ENCODE results near the gene GNG14.
"Not testable (repeated sequence)": the region's sequence is repeated elsewhere in the genome, so short reads cannot be mapped to it uniquely, and the experiment has no call there.

GNG14 gene

DNA sequence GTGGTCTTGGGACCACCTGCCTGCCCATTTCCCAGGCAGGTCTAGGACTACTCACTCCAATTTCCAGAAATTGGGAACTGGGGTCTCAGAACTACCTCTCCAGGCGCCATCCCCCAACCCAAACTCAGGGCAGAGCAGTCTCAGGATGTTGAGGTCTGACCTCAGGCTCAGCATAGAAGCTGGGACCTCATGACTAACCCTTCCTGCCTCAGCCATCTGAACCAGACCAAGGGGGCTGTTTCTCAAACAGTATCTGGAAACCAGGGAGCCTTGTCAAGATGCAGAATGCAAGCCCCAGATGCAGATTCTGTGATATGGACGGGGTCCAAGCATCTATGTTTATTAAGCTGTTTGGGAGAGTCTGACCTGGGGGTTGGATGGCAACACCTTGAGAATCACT is 7.3 kb downstream of the GNG14 start:
- FAIRE-seq (no peak), DNase-seq (ENCODE audit: insufficient read length, low spot score) (no peak)

DNA sequence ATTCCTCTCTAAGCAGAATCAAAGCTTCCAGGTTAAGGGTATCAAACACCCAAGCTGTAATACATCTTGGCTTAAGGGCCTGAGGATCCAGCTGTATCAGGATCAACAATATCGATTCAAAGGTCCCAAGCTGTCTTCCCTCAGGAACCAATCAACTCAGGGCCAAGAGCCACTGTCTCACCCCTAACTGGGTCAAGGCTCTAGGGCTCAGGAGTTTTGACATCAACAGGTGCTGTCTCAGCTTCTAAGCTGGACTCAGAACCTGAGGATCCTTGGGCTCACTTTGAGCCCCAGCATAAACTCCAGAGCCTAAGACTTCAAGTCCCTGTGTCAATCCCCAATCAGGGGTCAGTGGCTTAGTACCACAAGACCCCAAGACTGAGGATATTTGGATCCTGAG is 7.7 kb downstream of the GNG14 start:
- DNase-seq (ENCODE audit: insufficient read length, low spot score), result no peak
- no peak for FAIRE-seq

DNA sequence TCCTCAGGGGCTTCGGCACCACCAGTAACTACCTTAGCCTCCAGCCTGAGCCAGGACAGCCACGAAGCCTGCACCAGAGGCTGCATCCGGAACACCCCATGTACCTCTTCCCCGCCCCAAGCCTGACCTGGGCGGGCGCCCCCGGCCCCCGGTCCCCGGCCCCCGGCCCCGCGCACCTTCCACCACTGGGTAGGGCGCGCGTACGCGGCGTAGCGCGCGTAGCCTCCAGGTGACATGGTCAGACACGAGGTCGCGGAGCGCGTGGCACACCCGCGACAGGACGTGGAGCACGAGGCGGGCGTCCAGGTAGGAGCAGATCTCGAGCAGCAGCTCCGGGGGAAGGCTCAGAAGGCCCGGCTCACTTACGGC is 8.2 kb downstream of the GNG14 start:
- DNase-seq (ENCODE audit: insufficient read length, low spot score), result peak; percentile 28
- FAIRE-seq, result no peak

DNA sequence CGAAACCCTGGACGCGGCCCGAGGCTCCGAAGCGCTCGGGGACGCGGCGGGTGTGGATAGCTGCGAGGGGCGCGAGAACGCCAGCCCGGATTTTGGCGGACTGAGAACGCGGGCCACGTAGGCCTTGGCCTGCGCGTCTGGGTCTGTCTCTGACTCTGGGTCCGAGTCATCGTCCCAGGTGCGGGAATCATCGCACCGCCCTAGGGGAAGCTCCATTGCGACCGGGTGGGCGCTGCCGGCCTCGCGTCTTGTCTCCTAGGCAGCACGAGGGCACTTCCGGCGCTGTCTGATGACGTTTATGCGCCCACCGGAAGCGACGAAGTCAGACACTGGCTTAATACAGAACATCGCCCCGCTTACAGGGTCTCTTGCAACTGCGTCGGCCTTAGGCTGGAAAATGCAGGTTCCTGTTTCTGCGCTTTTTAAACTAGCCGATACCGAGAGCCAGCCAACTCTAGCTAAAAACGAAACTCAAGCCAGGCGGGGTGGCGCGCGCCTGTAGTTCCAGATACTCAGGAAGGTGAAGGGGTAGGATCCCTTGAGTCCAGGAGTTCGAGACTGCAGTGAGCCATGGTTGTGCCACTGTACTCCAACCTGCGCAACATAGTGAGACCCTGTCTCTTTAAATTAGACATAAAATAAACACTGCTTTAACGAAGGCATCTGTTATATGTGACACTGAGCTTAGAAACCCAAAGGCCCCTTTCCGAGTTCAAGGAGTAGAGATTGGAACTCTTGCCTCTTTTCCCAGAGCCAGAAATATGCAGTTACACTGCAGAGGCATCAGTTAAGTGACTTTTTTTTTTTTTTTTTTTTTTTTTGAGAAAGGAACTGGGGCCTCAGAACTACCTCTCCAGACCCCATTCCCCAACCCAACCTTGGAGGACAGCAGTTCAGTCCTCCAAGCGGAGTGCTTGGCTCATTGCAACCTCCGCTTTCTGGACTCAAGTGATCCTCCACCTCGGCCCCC is 8.9 kb downstream of the GNG14 start, which contains the start of gene FBXW9:
Gene FBXW9 (minus strand): TSS at position 266 of the 970 bp plus-strand sequence. CDS start 50 bp downstream, at position 216.
- peak; percentile 94 for FAIRE-seq
- peak; percentile 100 for DNase-seq (ENCODE audit: insufficient read length, low spot score)

DNA sequence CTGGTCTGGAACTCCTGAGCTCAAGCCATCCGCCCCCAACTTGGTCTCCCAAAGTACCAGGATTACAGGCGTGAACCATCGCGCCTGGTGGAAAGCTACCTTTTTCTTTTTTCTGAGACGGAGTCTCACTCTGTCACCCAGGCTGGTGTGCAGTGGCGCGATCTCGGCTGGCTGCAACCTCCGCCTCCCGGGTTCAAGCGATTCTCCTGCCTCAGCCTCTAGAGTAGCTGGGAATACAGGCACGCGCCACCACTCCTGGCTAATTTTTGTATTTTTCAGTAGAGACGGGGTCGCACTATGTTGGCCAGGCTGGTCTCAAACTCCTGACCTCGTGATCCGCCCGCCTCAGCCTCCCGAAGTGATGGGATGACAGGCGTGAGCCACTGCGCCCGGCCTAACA is 9.6 kb downstream of the GNG14 start:
- DNase-seq (ENCODE audit: insufficient read length, low spot score); FAIRE-seq: not testable (repeated sequence)

DNA sequence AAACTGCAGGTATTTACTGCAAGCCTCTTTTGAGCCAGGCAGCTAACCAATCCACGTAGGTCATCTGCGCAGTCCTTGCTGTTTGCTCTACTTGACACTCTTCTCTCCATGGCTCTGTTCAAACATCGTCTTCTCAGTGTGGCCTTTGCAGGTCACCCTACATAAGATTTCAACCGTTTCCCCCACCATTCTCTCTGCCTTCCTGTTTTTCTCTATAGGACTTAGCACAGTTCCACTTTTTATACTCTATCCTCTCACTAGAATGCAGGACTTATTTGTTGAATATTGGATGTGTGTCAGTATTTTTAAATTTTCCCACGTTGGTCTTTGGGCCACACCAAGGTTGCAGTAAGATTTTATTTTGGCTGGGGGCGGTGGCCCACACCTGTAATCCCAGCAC is 10.3 kb downstream of the GNG14 start:
- no peak for DNase-seq (ENCODE audit: insufficient read length, low spot score)

DNA sequence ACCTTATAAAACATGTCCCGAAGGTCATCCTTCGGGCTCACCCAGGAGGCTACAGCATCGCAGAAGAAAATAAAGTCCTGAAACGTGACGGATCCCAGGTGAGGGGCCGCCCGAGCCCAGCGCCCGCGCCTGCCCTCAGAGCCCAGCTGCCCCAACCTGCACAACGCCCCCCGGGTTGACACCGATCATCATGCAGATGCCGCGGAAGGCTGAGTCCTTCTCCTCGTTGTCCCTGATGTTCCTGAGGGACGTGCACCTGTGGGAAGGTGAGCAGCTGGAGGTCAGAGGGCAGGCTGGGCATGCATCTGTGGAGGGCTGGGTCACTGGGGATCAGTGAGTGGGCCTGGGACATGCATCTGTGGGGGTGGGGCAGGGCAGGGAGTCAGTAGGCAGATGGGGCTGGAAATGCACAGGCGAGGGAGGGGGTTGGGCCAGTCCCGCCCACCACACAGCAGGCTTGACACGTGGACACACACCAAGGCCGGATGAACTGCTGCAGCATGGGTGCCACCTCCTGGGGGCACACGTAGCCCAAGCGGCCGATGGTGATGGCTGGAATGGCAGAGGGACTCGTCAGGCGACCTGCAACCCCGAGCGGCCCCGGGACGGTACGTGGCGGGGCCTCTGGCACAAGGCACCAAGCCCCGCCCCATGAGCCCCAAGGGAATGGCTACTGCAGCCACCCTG is 13.9 kb downstream of the GNG14 start:
- DNase-seq (ENCODE audit: insufficient read length, low spot score) (no peak), FAIRE-seq (no peak)

More for the DNA sequence above, 10.3 kb downstream of the GNG14 start:
- no peak for FAIRE-seq

DNA sequence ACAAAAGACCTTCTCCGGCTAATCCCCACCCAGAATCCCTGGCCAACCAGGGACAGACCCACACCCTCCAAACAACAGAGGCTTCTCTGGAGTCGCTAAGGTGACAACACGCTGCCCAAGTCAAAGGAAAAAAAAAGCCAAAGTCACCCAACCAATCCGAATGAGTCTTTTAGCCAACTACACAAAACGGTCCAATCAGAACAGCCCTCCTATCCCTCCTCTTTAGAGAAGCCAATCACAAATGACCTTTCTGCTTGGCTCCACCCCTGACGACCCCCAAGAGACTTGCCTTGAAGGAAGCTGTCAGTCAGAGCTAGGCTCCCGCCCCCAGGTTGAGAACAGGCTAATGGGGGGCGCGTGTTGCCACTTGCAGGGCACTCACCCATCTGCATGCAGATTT is 15.2 kb downstream of the GNG14 start:
- DNase-seq (ENCODE audit: insufficient read length, low spot score), result no peak
- FAIRE-seq, result no peak

DNA sequence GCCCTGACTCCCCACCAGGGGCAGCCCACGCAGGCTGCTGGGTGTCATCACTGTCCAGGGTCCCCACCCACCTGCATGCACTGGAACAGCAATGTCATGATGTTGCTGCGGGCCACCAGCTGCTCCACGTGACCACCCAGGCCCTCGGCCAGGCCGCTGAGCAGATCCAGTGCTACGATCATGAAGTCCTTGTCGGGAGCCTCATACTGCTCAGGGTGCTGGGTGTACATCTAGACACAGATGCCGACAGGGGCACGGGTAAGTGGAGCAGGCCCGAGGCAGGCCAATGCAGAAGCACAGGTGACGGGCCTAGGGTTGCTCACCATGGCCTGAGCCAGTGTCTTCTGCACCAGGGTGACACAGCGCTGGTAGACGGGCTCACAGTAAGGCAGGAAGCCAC is 17.4 kb downstream of the GNG14 start:
- FAIRE-seq (no peak), DNase-seq (ENCODE audit: insufficient read length, low spot score) (no peak)

DNA sequence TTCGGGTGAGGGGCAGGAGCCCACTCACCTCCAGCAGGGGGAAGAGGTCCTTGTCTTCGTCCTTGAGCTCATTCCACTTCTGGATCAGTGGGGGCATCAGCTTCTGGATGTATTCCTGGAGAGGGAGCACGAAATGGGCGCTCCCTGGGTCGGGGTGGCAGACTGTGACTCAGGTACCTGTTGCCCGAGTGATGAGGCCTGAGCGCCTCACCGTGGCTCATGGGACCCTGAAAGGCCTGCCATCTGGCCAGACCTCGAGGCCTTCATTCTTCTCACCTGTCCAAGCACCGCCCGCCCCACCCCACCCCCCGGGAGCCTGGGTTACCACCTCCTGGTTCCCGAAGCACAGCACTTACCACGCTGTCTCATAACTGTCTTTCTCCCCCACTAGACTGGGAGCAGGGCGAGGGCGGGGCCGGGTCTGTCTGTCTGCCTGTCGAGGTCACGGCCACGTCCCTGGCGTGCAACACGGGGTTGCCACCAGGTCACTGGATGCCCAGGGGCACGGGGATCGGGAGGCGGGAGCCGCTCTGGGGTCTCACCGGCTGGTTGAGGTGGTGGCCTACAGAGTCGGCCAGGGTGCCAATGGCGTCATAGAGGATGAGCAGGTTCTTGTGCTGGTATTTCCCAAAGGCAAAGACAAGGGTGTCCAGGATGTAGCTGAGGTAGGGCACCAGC is 18.0 kb downstream of the GNG14 start:
- FAIRE-seq (no peak), DNase-seq (ENCODE audit: insufficient read length, low spot score) (no peak)

DNA sequence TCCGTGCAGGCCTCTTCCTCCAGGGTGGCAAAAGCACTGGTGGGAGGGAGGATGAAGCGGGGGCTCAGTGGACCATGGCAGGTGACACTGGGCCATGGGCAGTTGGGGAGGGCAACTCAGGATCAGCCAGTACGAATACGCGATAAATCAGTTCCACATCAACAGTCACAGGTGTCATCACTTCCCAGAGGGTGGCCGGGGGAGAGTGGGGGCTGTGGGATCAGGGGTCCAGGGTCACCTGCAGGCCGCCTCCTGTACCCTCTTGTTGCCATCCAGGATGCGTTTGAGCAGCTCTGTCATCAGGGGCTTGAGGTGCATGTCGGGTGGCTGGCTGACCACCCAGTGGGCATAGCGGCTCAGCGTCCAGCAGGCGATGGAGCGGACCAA is 18.5 kb downstream of the GNG14 start:
- FAIRE-seq, result no peak
- DNase-seq (ENCODE audit: insufficient read length, low spot score), result no peak

DNA sequence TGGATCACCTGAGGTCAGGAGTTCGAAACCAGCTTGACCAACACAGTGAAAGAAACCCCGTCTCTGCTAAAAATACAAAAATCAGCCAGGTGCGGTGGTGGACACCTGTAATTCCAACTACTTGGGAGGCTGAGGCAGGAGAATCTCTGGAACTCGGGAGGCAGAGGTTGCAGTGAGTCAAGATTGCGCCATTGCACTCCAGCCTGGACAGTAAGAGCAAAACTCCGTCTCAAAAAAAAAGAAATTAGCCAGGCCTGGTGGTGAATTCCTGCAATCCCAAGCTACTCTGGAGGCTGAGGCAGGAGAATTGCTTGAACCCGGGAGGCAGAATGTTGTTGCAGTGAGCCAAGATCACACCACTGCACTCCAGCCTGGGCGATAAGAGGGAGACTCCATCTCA is 20.8 kb downstream of the GNG14 start:
- no peak for FAIRE-seq
- no peak for DNase-seq (ENCODE audit: insufficient read length, low spot score)

DNA sequence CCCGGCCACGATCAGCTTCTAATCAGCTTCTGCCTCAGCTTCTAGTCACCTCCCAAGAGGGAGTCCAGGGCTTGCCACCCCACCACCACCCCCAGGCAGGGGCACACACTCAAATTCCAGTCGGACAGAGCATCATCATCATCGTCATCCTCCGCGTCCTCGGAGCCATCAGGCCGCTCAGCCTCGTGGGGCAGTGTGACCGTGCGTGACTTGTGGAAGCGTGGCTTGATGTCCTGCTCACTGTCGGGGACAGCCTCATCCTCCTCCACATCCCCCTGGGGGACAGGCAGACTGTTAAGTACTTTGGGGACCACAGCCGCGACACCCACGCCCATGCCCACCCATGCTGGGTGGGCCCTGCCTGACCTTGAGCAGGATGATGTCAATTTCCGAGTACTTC is 23.4 kb downstream of the GNG14 start:
- FAIRE-seq, result no peak
- no peak for DNase-seq (ENCODE audit: insufficient read length, low spot score)

DNA sequence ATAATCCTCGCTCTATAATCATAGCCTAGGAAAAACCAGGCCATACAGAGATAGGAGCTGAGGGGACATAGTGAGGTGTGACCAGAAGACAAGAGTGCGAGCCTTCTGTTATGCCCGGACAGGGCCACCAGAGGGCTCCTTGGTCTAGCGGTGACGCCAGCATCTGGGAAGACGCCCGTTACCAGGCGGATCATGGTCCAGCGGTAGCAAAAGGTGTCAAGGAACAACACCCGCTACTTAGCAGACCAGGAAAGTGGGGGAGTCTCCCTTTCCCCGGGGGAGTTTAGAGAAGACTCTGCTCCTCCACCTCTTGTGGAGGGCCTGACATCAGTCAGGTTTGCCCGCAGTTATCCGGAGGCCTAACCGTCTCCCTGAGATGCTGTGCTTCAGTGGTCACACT is 24.3 kb downstream of the GNG14 start:
- DNase-seq (ENCODE audit: insufficient read length, low spot score); FAIRE-seq: not testable (repeated sequence)

DNA sequence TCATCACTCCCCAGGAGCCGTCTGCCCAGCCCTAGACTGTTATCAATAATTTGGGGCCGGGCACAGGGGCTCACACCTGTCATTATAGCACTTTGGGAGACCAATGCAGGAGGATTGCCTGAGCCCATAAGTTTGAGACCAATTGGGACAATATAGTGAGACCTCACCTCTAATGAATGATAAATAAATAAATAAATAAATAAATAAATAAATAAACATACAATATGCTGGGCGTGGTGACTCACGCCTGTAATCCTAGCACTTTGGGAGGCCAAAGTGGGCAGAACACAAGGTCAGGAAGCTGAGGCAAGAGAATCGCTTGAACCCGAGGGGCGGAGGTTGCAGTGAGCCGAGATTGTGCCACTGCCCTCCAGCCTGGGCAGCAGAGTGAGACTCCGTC is 25.5 kb downstream of the GNG14 start:
- DNase-seq (ENCODE audit: insufficient read length, low spot score); FAIRE-seq: not testable (repeated sequence)

DNA sequence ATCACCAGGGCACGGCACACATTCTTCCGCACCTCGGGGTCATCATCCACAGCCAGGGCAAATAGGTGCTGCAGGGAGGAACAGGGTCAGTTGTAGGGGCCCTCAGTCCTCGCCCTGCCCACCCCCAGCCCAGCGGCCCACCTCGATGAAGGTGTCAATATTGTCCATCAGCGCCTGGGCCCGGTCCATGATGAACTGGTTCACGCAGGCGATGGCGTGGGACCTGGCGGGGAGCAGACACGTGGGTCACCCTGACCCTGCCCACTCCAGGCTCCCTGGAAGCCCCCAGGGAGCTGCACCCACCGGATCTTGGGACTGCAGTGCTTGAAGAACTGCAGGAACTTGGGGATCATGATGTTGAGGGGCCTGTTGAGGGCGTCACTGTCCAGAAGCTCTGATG is 27.3 kb downstream of the GNG14 start:
- no peak for DNase-seq (ENCODE audit: insufficient read length, low spot score)
- no peak for FAIRE-seq

DNA sequence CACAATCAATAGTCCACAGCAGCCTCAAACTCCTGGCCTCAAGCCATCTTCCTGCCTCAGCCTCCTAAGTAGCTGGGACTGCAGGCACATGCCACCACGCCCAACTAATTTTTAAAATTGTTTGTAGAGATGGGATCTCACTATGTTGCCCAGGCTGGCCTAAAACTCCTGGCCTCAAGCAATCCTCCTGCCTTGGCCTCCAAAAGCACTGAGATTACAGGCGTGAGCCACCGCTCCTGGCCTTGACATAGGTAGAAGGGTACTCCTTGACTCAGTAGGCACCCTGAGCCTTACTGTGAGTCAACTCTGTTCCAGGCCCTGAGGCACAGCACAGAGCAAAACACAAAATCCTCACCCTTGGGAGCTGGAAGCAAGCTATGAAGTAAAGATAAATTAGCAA is 28.1 kb downstream of the GNG14 start:
- FAIRE-seq (no peak), DNase-seq (ENCODE audit: insufficient read length, low spot score) (no peak)

DNA sequence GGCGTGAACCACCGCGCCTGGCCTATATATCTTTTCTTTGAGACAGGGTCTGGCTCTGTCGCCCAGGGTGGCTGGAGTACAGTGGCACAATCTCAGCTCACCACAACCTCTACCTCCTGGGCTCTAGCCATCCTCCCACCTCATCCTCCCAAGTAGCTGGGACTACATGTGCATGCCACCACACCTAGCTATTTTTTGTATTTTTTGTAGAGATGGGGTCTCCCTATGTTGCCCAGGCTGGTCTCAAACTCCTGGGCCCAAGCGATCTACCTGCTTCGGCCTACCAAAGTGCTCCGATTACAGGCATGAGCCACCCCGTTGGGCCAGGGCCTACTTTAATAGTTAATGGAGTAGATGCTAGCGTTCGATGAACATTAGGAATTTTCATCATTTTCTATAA is 32.5 kb downstream of the GNG14 start:
- FAIRE-seq (no peak), DNase-seq (ENCODE audit: insufficient read length, low spot score) (no peak)

DNA sequence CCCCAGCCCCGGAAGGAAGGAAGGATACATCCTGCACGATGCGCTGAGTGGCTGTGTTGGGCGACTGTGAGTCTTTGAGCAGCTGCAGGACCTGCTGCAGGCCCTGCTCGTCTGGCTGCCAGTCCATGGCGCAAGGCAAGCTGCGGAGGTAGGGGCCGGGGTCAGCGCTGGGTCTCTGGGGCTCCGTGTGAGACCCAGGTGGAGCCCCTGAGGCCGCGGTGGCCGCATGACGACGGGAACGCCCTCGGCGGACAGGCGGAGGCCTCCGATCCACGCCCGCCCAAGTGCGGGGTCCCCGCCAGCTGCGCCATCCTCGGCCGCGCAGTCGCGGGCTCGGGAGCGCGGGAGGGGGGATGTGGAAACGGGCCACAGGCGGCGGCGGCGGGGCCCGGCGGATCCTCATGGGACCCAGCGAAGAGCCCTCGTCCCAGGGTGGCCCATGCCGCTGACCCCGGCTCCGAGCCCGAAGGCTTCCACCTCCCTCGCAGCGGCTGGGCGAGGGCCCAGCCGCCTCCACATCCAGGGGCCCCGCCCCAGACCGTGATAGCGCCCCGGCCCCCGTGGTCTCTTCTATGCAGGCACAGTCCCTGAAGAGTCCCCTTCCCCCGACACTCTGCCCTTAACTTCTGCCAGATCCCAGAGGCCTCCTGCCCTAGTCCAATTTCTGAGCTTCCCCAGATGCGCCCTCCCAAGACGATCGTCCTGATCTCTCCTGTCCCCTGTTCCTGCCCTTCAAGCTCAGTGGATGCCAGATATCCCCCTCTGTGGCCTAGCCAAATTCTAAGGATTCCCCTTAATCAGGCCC is 33.3 kb downstream of the GNG14 start:
- FAIRE-seq, result no peak
- no peak for DNase-seq (ENCODE audit: insufficient read length, low spot score)

Data from GM19239 (cell line).